ENCODE data around the gene IPO13.

GRCh38 chr1:43965316-43965715 lies 18.6 kb downstream of the IPO13 start:
- TF ChIP-seq CTCF (IDR thresholded peaks at IDR 0.05) (no peak), POLR2A (IDR thresholded peaks at IDR 0.05) (no peak), POLR2AphosphoS5 (IDR thresholded peaks at IDR 0.05; ENCODE audit: insufficient read depth in 1 of 2, low read depth in 1 of 2) (no peak)

Measured in vagina (tissue), 2 donors.